IPS-NIHi7 (cell line): Measurements from ENCODE around the gene PYCR2.
"Not testable (repeated sequence)": the region's sequence is repeated elsewhere in the genome, so short reads cannot be mapped to it uniquely, and the experiment has no call there.

Experiments used
- DNase-seq: peaks from one replicate; pipeline ENCODE4 v3.0.0; 2012; ENCODE audit warnings: mixed read lengths; ENCODE audit errors: extremely low spot score

PYCR2 gene

DNA sequence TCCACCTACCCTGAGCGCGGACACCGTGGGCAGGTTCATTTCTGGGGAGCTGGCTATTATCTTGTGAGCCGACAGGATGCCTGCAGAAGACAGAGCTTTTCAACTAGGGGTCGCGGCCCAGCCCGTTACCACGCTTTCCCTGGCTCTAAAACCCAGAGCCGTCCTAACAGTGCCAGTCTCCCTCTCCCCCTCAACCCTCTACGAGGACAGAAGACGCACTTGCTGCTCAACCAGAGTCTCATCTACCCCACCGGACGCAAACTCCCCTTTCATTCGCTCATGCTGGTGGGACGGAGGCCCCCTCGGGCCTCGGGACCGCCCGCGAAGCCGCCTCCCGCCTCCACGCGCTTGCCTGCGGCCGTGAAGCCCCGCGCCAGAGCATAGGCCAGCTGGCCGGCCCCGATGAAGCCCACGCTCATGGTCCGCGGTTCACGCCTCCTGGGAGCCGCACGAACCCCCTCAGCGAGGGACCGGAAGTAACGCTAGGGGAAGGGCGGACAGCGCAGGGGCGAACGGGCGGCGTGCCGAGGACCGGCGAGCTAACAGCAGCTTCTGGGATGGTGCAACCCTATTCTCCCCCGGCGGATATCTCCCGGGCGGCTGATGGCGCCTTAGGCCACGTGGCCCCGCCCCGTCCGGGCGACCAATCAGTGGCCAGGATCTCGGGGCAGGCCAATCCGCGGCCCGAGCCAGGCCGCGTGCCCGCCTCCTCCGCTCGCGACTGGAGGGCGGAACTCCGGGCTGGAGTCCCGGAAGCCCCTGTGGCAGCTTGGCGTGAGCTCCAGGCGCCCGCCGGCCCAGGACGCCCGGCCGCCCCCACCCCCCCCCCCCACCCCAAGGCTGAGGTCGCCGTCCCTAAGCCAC is at the start of gene PYCR2:
Gene PYCR2 (minus strand): TSS at position 559 of the 864 bp plus-strand sequence. CDS start 140 bp downstream, at position 419.
- DNase-seq = peak; percentile 99

DNA sequence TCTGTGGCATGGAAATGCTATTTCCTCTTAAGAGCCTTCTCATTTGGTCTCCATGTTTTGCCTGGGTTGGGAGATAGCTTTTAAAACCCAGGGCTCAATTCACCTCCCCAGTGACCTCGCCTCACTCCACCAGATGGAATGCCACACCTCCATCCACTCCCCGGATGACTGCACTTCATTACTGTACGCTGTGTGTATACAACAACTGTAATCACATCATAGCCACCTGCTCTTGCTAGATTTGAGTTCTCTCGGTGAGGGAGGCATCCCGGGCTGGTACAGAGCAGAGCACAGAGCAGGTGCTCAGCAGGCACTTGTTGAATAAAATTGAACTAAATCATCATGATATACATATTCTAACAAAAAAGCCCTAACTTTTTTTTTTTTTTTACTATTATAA is 49.1 kb upstream of the PYCR2 start:
- no peak for DNase-seq

DNA sequence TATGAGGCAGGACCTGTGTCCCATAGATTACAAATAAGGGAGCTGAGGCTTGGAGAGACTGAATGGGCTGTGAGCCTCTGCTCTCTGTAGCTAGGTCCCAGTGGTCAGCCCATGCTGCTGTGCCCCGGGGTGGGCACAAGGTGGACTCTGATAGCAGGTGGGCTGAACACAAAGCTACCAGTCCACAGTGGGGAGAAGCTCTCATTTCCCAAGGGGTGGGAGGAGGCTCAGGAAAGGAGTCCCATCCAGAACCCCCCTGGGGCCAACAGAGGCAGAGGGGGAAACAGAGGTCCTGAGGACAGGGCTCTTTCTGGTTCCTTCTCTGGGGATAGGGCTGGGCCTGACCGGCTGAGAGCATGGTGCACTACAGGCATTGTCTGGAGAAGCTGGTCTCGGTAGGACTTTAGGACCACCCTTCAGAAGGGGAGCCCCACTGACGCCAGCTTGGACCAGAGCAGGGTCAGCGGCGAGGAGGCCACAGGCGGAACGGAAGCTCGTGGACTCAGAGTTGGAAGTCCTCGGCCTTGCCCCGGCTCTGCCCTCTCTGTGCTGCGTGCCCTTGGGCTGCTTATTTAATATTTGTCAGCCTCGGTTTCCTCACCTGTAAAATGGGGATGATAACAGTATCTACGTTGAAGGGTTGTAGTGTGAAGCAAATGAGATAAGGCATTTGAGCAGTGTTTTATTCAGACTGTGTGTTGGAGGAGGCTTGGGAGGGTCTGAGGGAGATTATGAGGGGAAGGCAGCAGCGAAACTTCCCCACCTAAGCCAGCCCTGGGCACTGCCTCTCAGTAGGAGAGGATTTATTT is 48.5 kb upstream of the PYCR2 start:
- no peak for DNase-seq

DNA sequence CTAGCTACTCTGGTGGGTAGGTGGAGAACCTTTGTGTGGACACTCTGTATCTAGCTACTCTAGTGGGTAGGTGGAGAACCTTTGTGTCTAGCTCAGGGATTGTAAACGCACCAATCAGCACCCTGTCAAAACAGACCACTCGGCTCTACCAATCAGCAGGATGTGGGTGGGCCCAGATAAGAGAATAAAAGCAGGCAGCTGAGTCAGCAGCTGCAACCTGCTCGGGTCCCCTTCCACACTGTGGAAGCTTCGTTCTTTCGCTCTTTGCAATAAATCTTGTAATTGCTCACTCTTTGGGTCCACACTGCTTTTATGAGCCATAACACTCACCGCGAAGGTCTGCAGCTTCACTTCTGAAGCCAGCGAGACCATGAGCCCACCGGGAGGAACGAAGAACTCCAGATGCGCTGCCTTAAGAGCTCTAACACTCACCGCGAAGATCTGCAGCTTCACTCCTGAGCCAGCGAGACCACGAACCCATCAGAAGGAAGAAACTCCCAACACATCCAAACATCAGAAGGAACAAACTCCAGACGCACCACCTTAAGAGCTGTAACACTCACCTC is 46.6 kb upstream of the PYCR2 start:
- not testable (repeated sequence) for DNase-seq

DNA sequence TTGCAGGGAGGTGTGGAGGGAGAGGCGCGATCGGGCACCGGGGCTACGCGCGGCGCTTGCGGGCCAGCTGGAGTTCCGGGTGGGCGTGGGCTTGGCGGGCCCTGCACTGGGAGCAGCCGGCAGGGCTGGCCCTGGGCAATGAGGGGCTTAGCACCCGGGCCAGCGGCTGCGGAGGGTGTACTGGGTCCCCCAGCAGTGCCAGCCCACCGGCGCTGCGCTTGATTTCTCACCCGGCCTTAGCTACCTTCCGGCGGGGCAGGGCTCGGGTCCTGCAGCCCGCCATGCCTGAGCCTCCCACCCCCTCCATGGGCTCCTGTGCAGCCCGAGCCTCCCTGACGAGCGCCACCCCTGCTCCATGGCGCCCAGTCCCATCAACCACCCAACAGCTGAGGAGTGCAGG is 45.7 kb upstream of the PYCR2 start:
- DNase-seq = not testable (repeated sequence)

DNA sequence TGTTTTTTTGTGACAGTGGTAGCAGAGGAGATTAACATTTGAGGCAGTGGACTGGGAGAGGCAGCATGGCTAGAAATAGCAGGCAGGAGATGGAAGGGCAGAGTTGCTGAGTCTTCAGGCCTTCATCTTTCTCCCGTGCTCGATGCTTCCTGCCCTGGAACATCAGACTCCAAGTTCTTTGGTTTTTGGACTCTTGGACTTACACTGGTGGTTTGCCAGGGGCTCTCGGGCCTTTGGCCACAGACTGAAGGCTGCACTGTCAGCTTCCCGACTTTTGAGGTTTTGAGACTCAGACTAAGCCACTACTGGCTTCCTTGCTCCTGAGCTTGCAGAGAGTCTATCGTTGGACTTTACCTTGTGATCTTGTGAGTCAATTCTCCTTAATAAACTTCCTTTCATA is 41.2 kb upstream of the PYCR2 start:
- DNase-seq = no peak

DNA sequence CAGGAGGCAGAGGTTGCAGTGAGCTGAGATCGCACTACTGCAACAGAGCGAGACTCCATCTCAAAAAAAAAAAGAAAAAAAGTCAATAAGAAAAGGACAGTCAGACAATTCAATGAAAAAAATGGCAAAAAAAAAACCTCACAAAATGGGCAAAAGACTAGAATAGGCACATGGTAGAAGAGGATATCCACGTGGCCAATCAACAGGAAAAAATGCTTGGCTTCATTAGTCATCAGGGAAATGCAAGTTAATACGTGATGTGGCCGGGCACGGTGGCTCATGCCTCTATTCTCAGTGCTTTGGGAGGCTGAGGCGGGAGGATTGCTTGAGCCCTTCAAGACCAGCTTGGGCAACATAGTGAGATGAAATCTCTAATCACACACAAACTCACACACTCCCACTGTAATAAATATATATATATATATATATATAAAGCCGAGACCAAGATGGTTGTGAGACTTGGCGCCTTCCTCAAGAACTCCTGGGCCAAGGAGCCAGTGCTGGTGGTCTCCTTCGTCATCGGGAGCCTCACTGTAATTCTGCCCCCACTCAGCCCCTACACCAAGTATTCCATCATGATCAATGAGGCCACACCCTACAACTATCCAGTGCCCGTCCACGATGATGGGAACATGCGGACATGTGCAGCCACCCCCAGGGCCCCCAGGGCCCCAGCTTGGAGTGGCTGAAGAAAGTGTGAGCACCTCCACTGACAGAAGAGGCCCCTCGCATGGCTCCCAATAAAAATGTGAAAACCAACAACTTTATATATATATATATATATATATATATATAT is 39.9 kb upstream of the PYCR2 start:
- DNase-seq = no peak

DNA sequence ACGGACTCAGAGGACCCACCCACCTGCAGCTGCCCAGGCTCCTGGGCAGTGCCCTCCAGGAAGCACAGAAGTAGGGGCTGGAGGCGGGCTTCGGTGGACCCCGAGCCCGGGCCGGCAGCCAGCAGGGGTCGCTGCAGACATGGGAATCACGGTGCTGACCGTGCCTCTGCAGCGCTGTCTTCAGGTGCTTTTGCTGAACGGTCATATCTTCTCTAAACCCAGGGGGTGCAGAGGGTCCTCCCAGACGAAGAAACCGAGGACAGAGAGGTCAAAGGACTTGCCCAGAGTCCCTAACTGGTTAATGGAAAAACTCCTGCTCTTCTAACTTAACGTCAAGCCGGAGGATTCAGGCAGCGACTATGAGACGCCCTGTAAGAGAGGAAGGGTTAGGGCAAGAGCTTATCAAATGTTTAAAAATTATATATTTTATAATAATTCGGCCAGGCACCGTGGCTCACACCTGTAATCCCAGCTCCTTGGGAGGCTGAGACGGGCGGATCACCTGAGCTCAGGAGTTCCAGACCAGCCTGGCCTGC is 38.5 kb upstream of the PYCR2 start:
- DNase-seq = peak; percentile 92

DNA sequence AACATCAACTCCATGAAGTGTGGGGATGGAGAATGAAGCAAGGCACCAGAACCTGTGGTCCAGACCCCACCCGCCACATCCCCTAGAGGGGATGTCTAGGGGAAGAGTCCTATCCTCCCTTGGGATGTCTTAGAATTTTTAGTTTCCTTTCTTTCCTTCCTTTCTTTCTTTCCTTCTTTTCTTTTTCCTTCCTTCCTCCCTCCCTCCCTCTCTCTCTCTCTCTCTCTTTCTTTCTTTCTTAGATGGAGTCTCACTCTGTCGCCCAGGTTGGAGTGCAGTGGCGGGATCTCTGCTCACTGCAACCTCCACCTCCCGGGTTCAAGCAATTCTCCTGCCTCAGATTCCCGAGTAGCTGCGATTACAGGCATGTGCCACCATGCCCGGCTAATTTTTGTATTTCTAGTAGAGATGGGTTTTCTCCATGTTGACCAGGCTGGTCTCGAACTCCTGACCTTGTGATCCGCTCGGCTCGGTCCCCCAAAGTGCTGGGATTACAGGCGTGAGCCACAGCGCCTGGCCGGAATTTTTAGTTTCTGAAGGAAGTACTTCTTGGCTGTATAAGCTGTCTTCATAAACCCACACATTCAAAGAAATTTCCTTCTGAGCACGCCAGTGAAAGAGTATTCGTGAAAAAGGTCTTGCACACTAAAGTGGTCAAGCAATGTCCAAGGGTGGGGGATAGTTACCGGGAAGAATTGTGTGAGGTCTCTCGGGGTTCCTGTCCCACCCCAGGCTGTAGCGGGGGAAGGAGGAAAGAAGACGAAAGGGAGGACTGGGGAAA is 37.8 kb upstream of the PYCR2 start:
- no peak for DNase-seq

DNA sequence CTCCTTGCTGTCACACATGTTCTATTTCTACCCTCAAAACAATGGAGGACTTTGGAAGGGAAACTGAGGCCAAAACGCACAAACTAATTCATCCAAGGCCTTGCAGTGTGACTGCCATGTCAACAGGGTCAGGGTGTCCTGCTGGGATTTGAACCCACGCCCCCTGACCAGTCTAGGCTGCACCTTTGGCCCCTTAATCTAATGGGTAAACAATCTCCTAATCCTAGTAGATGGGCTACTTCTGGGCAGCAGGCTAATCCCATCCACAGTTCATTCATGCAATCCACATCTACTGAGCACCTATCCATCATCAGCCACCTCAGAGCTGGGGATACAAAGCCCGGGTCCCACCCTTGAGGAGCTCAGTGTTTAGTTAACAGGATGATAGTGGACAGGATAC is 34.0 kb upstream of the PYCR2 start:
- no peak for DNase-seq

DNA sequence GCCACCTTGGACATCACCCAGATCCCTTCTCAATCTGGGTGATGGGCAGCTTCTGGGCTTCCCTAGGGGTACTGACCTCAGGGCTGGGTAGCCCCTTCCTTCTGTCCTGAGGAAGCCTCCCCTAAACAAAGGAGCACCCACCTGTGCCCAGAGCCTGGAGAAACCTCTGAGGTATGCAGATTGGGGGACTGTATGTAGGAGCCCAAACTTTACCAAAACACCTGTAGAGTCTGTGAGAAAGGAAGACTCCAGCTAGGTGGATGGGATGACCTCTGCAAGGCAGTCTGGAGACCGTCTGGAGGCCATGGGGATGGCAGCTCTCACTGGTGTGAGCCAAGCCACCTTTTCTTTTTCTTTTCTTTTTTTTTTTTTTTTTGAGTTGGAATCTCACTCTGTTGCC is 30.7 kb upstream of the PYCR2 start:
- DNase-seq = no peak

DNA sequence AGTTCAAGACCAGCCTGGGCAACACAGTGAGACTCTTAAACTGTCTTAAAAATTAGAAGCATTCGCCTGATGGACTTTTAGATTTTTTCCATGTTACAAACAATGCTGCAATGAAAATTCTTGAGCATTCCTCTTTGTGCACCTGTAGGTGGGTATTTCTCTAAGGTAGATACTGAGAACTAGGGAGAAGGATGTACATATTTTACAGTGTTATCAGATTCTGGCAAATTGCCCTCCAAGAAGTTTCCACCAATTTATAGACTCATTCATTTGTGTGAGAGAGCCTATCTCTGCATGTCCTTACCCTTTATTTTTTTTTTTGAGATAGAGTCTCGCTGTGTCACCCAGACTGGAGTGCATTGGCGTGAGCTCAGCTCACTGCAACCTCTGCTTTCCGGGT is 29.3 kb upstream of the PYCR2 start:
- DNase-seq = no peak

DNA sequence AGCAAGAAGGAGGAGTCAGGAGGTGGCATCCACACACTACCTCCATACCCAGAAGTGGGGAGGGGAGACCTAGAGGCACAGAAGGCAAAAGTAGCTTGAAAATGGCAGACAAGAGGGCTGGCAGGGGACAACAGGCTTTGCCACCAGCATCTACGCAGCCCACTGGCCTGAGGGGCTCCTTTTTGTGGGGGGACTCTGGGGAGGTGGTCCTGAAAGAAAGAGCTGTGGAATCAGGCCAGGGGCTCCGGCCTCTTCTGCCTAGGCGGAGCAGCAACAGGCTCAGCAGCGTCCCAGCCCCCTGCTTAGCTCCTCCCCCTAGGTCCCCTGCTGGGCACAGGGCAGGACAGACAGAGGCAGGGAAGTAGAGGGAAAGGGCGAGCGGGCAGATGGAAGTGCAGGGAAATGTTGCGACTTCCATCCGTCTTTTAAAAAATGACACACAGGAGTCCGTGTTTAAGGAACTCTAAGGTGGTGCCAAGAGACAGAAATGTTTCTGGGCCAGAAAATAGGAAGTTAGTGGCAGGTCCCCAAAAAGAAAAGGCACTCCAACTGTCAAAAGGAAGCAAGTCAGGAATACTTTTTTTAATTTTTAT is 27.0 kb upstream of the PYCR2 start:
- peak; percentile 86 for DNase-seq

DNA sequence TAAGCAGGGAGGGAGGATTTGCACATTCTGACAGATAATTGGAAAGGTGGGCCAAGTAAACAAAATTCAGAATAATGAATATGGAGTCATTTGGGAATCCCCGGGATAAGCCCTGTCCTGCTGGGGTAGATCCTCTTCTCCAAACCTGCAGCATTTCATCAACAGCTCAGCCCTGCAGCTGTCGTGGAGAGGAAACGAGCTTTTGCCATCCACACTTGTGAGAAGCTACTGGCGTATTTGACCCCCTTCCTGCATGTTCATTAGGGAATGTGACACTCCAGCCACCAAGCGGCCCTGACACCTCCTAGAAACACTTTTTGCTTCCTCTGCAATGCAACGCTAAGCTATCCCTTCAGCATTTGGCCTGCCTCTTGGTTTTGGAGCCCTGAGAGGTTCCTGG is 25.0 kb upstream of the PYCR2 start:
- DNase-seq = peak; percentile 18

DNA sequence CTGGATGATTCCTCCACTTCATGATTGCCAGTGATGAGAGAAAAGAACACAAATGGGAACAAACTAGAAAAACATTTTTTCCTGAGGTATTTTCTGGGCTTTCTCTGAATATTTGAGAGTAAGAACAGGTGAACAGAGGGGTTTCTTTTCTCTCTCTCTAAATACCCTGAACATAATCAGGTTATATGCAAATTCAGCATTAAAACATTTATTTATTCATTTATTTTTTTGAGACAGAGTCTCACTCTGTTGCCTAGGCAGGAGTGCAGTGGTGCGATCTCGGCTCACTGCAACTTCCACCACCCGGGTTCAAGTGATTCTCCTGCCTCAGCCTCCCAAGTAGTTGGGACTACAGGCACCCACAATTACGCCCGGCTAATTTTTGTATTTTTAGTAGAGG is 22.8 kb upstream of the PYCR2 start:
- no peak for DNase-seq

DNA sequence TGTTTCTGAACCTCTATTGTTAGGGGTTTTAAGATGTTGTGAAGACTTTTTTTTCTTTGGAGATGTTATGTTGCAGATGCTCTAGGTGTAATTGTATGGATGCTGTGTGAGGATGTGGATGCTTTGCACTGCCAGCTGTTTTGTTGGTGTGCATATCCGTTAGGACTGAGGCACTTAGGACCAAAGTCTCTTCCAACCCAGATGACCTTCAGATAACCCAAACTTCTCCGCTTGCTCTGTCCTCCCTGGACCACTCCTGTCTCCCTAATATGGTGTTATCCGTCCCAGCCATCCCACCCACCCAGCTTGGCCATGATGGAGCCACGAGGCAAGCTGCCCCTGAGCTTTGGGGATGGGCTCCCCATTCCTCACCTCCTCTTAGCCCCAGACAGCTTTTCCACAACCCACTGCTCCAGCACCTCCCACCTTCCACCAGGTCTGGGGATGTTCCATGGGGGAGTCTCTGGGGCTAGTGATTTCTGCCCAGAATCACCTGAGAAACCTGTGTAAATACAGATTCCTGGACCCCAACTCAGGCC is 22.1 kb upstream of the PYCR2 start:
- peak; percentile 12 for DNase-seq

DNA sequence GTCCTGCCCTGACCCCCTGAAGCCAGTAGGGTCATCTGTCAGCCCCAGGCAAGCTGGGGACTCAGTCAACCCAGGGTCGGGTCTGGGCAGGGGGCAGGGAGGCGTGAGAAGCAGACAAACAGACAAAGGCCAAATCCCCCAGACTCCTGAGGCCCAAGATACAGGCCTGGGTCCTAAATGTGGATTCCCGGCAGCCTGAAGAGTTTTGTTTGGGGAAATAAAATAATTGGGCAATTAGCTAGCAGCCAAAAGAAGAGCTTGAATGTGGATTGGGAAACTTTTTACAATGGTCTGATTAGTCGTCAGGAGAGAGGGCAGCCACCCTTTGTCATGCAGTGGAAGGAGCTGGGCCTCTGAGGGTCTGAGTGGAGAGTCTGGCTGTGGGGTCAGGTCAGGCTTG is 21.5 kb upstream of the PYCR2 start:
- peak; percentile 69 for DNase-seq

DNA sequence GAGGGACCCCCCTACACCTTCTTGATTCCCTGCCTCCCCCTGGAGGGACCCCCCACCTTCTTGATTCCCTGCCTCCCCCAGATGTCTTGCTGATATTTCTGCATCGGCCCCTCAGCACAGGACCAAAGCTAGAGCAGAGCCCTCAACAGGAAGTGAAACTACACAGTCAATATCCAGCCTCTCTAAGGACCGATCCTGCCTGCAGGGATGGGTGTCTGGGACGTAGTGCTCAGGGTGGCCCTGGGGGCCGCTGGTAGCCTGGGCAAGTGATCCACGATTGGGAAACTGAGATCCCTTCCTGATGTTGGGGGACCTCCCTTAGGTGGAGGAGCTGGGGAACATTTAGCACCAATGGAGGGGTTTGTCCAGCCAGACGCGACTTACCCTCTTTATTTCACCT is 20.9 kb upstream of the PYCR2 start:
- peak; percentile 9 for DNase-seq

DNA sequence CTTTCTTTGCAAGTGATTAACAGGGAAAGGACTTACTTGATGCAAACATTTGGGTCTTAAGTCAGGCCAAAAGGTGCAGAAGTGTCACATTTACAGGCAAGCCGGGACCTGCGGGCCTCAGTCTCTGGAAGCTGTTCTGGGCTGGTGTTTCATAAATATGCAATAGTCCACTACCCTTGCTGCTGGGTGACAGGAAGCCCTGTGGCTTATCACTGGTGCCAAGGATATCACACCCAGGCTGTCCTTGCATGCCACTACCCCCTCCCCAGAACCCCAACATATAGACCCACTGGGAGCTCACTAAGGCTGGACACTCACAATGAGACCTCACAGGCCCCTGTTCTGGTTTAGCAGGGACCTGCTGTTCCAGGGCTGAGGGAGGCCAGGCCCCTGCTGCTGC is 20.3 kb upstream of the PYCR2 start:
- peak; percentile 4 for DNase-seq

DNA sequence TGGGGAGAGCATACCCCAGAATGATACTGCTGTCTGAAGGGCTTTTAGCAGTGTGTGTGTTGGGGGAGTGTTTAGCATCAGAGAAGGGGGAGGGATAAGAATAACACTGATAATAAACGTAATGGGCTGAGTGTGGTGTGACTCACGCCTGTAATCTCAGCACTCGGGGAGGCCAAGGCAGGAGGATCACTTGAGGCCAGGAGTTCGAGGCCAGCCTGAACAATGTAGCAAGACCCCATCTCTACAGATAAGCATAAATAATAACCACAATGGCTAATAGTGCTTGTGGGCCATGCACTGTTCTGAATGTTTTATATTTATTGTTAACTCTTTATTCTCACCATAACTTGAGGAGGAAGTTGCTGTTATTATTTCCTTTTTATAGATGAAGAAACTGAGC is 19.5 kb upstream of the PYCR2 start:
- no peak for DNase-seq
